NCI-H2107 treated with DMSO at 0.1 percent for 48 hours (cell line): ENCODE measurements around the gene FOXI2.

Experiments
- DNase-seq: peaks from one replicate; lab custom pipeline; 2025; ENCODE audit not compliant: unreplicated experiment; lab: John Stamatoyannopoulos, UW

The FOXI2 gene

GRCh38 chr10:127740596-127740995 lies 3.6 kb downstream of the FOXI2 start:
- DNase-seq, result no peak

GRCh38 chr10:127743205-127743604 lies 6.2 kb downstream of the FOXI2 start:
- DNase-seq, result no peak

- DNase-seq, result no peak
These were observed 8.0 kb downstream of the FOXI2 start for GRCh38 chr10:127744956-127745355.

GRCh38 chr10:127745861-127746260 lies 8.9 kb downstream of the FOXI2 start:
- DNase-seq, result no peak

- no peak for DNase-seq
These were observed 18.8 kb downstream of the FOXI2 start for GRCh38 chr10:127755753-127756152.

- no peak for DNase-seq
These were observed 19.3 kb downstream of the FOXI2 start for GRCh38 chr10:127756264-127756663.

GRCh38 chr10:127757033-127757432 lies 20.0 kb downstream of the FOXI2 start:
- no peak for DNase-seq

GRCh38 chr10:127759276-127759675 lies 22.3 kb downstream of the FOXI2 start:
- no peak for DNase-seq

- no peak for DNase-seq
These were observed 25.9 kb downstream of the FOXI2 start for GRCh38 chr10:127762925-127763324.

- no peak for DNase-seq
These were observed 38.0 kb downstream of the FOXI2 start for GRCh38 chr10:127774766-127775559.

- no peak for DNase-seq
These were observed 39.8 kb downstream of the FOXI2 start for GRCh38 chr10:127776816-127777215.

GRCh38 chr10:127781412-127781811 lies 44.4 kb downstream of the FOXI2 start:
- DNase-seq, result no peak

GRCh38 chr10:127787873-127788272 lies 50.9 kb downstream of the FOXI2 start:
- DNase-seq, result no peak

- DNase-seq, result no peak
These were observed 53.2 kb downstream of the FOXI2 start for GRCh38 chr10:127790066-127790624.
